NOMO-1 (cell line): ENCODE data around the gene SMARCA2.
"Not testable (repeated sequence)": the region's sequence is repeated elsewhere in the genome, so short reads cannot be mapped to it uniquely, and the experiment has no call there.

Experiments
- DNase-seq, 2 experiments: peaks; one replicate each; lab custom pipeline; 2025; ENCODE audit not compliant: unreplicated experiment in 2 of 2; lab: John Stamatoyannopoulos, UW

SMARCA2 gene

GRCh38 chr9:2134391-2134790 is 119.2 kb downstream of the SMARCA2 start:
- DNase-seq = no peak

- DNase-seq = no peak
Observed at GRCh38 chr9:2138646-2139045, 123.5 kb downstream of the SMARCA2 start.

- no peak for DNase-seq
Observed at GRCh38 chr9:2140600-2141223, 125.6 kb downstream of the SMARCA2 start.

- DNase-seq = no peak
Observed at GRCh38 chr9:2142212-2142611, 127.1 kb downstream of the SMARCA2 start.

- DNase-seq = no peak
Observed at GRCh38 chr9:2144619-2145018, 129.5 kb downstream of the SMARCA2 start.

- DNase-seq = no peak
Observed at GRCh38 chr9:2145746-2146145, 130.6 kb downstream of the SMARCA2 start.

- DNase-seq = not testable (repeated sequence)
Observed at GRCh38 chr9:2146700-2147099, 131.6 kb downstream of the SMARCA2 start.

- no peak for DNase-seq
Observed at GRCh38 chr9:2150338-2150737, 135.2 kb downstream of the SMARCA2 start.

GRCh38 chr9:2151171-2151570 is 136.0 kb downstream of the SMARCA2 start:
- no peak for DNase-seq

GRCh38 chr9:2152966-2153629 is 138.0 kb downstream of the SMARCA2 start:
- no peak for DNase-seq

GRCh38 chr9:2153630-2154217 is 138.6 kb downstream of the SMARCA2 start:
- no peak for DNase-seq

GRCh38 chr9:2154731-2155130 is 139.6 kb downstream of the SMARCA2 start:
- DNase-seq = peak in 1 of 2 experiments; percentile 32

- no peak for DNase-seq
Observed at GRCh38 chr9:2155966-2156365, 140.8 kb downstream of the SMARCA2 start.

GRCh38 chr9:2157277-2158110 is 142.3 kb downstream of the SMARCA2 start:
- DNase-seq = no peak

GRCh38 chr9:2158111-2158610 is 143.0 kb downstream of the SMARCA2 start:
- peak; percentile 57 to 79 for DNase-seq

- DNase-seq = no peak
Observed at GRCh38 chr9:2158766-2159430, 143.8 kb downstream of the SMARCA2 start.

- DNase-seq = peak in 1 of 2 experiments; percentile 20
Observed at GRCh38 chr9:2159521-2160454, 144.6 kb downstream of the SMARCA2 start.

- no peak for DNase-seq
Observed at GRCh38 chr9:2161661-2162060, 146.5 kb downstream of the SMARCA2 start.

- no peak for DNase-seq
Observed at GRCh38 chr9:2163231-2163885, 148.2 kb downstream of the SMARCA2 start.
